OCI-LY7 (cell line): ENCODE results near the gene EMCN. TPM values are rescaled to one million over a fixed set of nuclear protein-coding genes. Genes with fewer than 3 reads are reported as not detected.
"Not testable (repeated sequence)": the region's sequence is repeated elsewhere in the genome, so short reads cannot be mapped to it uniquely, and the experiment has no call there.

Experiments used
- BruUV-seq: library from RNA; stranded (reverse); fragments of 400-500 nt; replicated peaks from 2 replicates; lab custom pipeline; 2021; lab: Mats Ljungman, UMichigan
- CTCF ChIA-PET: fragments of 300-600 bp; sonication (Branson Sonifier 250); formaldehyde crosslinking; loops from one replicate; lab custom pipeline; 2022; ENCODE audit warnings: antibody characterized with exemption; ENCODE audit not compliant: unreplicated experiment; lab: Charles Lee
- POLR2A ChIA-PET: fragments of 300-600 bp; sonication (Branson Sonifier 250); formaldehyde crosslinking; loops from one replicate; lab custom pipeline; 2022; ENCODE audit warnings: antibody characterized with exemption; lab: Charles Lee
- DNase-seq: peaks from one replicate; pipeline ENCODE4 v3.0.0-alpha.2; 2015; ENCODE audit warnings: low spot score
- H2AFZ ChIP-seq: fragments of 200-600 bp; sonication (generic), shearing (Covaris generic); 2 replicates; pipeline ENCODE4 v1.6.1; 2014; ENCODE audit warnings: mild to moderate bottlenecking, antibody characterized with exemption, low read length, moderate library complexity
- H3K27ac ChIP-seq: fragments of 200-600 bp; sonication (generic); 2 replicates; pipeline ENCODE4 v1.5.1; 2014; ENCODE audit warnings: mixed run types, low read depth, mild to moderate bottlenecking, moderate library complexity, low read length, inconsistent platforms; ENCODE audit not compliant: poor library complexity, severe bottlenecking
- H3K36me3 ChIP-seq: fragments of 200-600 bp; sonication (generic); 2 replicates; pipeline ENCODE4 v1.6.1; 2014; ENCODE audit warnings: mild to moderate bottlenecking, antibody characterized with exemption, low read length, moderate library complexity, mixed read lengths; ENCODE audit not compliant: insufficient read depth
- H3K4me1 ChIP-seq: fragments of 200-600 bp; sonication (generic); 2 replicates; pipeline ENCODE4 v1.5.1; 2014; ENCODE audit warnings: mild to moderate bottlenecking, low read length; ENCODE audit not compliant: insufficient read depth, poor library complexity, severe bottlenecking
- H3K4me2 ChIP-seq: fragments of 200-600 bp; sonication (generic); 2 replicates; pipeline ENCODE4 v1.6.1; 2014; ENCODE audit warnings: mild to moderate bottlenecking, low read length
- H3K4me3 ChIP-seq: fragments of 200-600 bp; sonication (generic); 2 replicates; pipeline ENCODE4 v1.5.1; 2014; ENCODE audit warnings: mild to moderate bottlenecking, low read depth, low read length; ENCODE audit not compliant: poor library complexity, severe bottlenecking
- H3K79me2 ChIP-seq: fragments of 200-600 bp; sonication (generic); 2 replicates; pipeline ENCODE4 v1.6.1; 2016; ENCODE audit warnings: low read depth, mild to moderate bottlenecking, low read length, moderate library complexity, mixed read lengths; ENCODE audit not compliant: insufficient read depth
- H3K9me2 ChIP-seq: fragments of 200-600 bp; sonication (generic); 2 replicates; pipeline ENCODE4 v1.6.1; 2016; ENCODE audit warnings: mild to moderate bottlenecking, low read length, mixed read lengths; ENCODE audit not compliant: insufficient read depth
- H3K9me3 ChIP-seq: fragments of 200-600 bp; sonication (generic); 2 replicates; pipeline ENCODE4 v1.6.1; 2014; ENCODE audit warnings: mild to moderate bottlenecking, mixed run types, low read length, mixed read lengths
- H4K20me1 ChIP-seq: fragments of 200-600 bp; sonication (generic); 2 replicates; pipeline ENCODE4 v1.6.1; 2014; ENCODE audit warnings: mild to moderate bottlenecking, antibody characterized with exemption, low read length, moderate library complexity, mixed read lengths; ENCODE audit not compliant: insufficient read depth
- CTCF ChIP-seq: fragments of 200-600 bp; sonication (generic); conservative IDR thresholded peaks from 2 replicates; pipeline ENCODE4 v1.5.1; 2014; ENCODE audit warnings: mild to moderate bottlenecking, antibody characterized with exemption, low read length, moderate library complexity, mixed read lengths
- EZH2phosphoT487 ChIP-seq: fragments of 200-600 bp; sonication (generic); IDR thresholded peaks from 2 replicates; pipeline ENCODE4 v1.6.1; 2018; ENCODE audit warnings: low read depth, borderline replicate concordance, mild to moderate bottlenecking, mixed run types, antibody characterized with exemption, low read length, moderate library complexity, mixed read lengths
- intact Hi-C: fragments of 100-400 bp; cut with micrococcal nuclease; formaldehyde crosslinking; loops from one replicate; pipeline ENCODE4 v1.10.0; 2022; ENCODE audit not compliant: unreplicated experiment
- total RNA-seq, 2 experiments: library from RNA; depleted of rRNA in 1 of 2; stranded (reverse); fragments of >200 nt in 1 of 2; shearing (Covaris generic) in 1 of 2; gene quantifications; 2 replicates each; pipeline ENCODE4 v1.2.3, GENCODE V29; 2014 to 2022

Gene EMCN
- total RNA-seq, 2 experiments from 2014 or later: not detected

DNA sequence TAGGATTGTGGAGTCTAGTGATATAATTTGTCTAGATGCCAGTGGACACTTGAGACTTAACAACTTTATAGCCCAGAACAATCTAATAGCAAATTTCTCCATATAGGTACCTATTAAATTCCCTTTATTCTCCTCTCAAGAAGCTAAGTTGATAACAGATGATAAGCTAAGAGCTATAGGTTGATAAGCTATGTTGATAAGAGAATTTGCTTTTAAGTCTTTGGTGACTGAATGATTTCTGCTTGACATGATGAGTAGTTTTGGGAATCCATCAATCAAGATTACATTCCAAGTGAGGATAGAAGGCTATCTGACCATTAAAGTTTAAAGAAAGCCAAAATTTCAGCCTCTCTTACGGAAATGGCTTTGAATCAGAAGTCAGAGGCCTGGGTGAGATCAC lies 131.6 kb downstream of the EMCN start:
- ChIA-PET CTCF (no interaction called here), POLR2A (interaction anchor here (1.3 kb wide), 1 partner anchor 10 kb away, joined by 4 read pairs; no protein-coding TSS in a partner anchor)
- H3K4me3 ChIP-seq: no peak overlapping the region
- TF ChIP-seq CTCF (no peak), EZH2phosphoT487 (no peak)
- no peak overlapping the region for H2AFZ ChIP-seq
- intact Hi-C loops: no loop called here
- H3K4me1 ChIP-seq: no peaks in the 10 kb centered on the region
- no peaks in the 10 kb centered on the region for H3K9me2 ChIP-seq
- DNase-seq: no peak
- H4K20me1 ChIP-seq: no peaks in the 10 kb centered on the region
- H3K4me2 ChIP-seq: no peak overlapping the region
- H3K79me2 ChIP-seq: no peaks in the 10 kb centered on the region
- H3K36me3 ChIP-seq: no peaks in the 10 kb centered on the region
- BruUV-seq: no TSS peak
- no peaks in the 10 kb centered on the region for H3K9me3 ChIP-seq
- H3K27ac ChIP-seq: no peak overlapping the region

- DNase-seq, H3K9me2 ChIP-seq, H3K27ac ChIP-seq, H3K9me3 ChIP-seq, H3K79me2 ChIP-seq, POLR2A ChIA-PET, H3K4me2 ChIP-seq, H3K36me3 ChIP-seq, H3K4me3 ChIP-seq, H3K4me1 ChIP-seq, intact Hi-C loops, H4K20me1 ChIP-seq, CTCF ChIA-PET, BruUV-seq, H2AFZ ChIP-seq: not testable (repeated sequence)
These were observed 137.4 kb downstream of the EMCN start for GRCh38 chr4:100380401-100380800.

DNA sequence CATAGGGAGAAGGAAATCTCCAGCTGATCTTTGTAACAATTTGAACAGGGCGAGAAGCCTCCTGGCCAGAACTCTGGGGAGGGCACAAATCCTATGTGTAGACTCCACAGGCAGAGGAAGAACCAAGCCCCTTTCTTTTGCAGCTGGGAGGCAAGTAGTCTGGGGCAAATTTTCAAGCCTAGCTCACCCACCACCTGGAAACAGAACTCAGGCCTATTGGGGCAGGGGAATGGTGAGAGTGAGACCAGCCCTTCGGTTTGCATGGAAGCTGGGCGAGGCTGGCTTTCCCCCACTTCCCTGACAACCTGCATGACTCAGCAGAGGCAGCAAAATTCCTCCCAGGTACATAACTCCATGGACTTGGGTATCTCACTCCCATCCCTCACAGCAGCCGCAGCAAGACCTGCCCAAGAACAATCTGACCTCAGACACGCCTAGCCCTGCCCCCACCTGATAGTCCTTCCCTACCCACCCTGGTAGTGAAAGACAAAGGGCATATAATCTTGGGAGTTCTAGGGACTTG lies 138.2 kb downstream of the EMCN start:
- intact Hi-C loops: no loop called here
- no peaks in the 10 kb centered on the region for H3K9me2 ChIP-seq
- CTCF ChIA-PET: no interaction called here
- H3K4me2 ChIP-seq: no peak overlapping the region
- POLR2A ChIA-PET: no interaction called here
- H2AFZ ChIP-seq: no peak overlapping the region
- TF ChIP-seq EZH2phosphoT487: no peak
- TF ChIP-seq CTCF: no peak
- H4K20me1 ChIP-seq: no peaks in the 10 kb centered on the region
- H3K27ac ChIP-seq: no peak overlapping the region
- H3K36me3 ChIP-seq: no peaks in the 10 kb centered on the region
- no peaks in the 10 kb centered on the region for H3K9me3 ChIP-seq
- H3K4me1 ChIP-seq: no peaks in the 10 kb centered on the region
- H3K79me2 ChIP-seq: no peaks in the 10 kb centered on the region
- no peak overlapping the region for H3K4me3 ChIP-seq
- no TSS peak for BruUV-seq
- no peak for DNase-seq
